Naive thymus-derived CD8-positive, alpha-beta T cell (primary cell): Measurements from ENCODE around the gene TRIM69. TPM values are rescaled to one million over a fixed set of nuclear protein-coding genes. Genes with fewer than 3 reads are reported as not detected.
A peak's percentile ranks its signal among the peaks of the same experiment; 100 is the strongest.

ENCODE experiments used
- ATAC-seq, 2 donors: fragments of 150-1000 bp; cut with Tn5 transposase in 1 of 2; sonication (Bioruptor Pico), chemical (Tn5 transposase) in 1 of 2; 1 replicate in 1 of 2; 2 replicates in 1 of 2; pipeline ENCODE4 v1.10.0; 2021; ENCODE audit warnings: mild to moderate bottlenecking in 2 of 2, moderate library complexity in 2 of 2
- POLR2A ChIA-PET: fragments of 350-600 bp; sonication (Branson Sonifier 250); formaldehyde crosslinking; loops from one replicate; lab custom pipeline; 2021; ENCODE audit warnings: antibody characterized with exemption; lab: Charles Lee
- DNase-seq, 10 donors: peaks; one replicate each; pipeline versions ENCODE4 v3.0.0 to v3.0.0-alpha.2; 2020 to 2022
- H3K27ac Mint-ChIP-seq, 10 donors: one replicate each; pipeline ENCODE4 v1.8.0; 2020 to 2022; ENCODE audit warnings: mild to moderate bottlenecking in 10 of 10, mixed read lengths in 10 of 10, moderate library complexity in 4 of 10, inconsistent platforms in 1 of 10
- H3K27me3 Mint-ChIP-seq, 5 donors: one replicate each; pipeline ENCODE4 v1.8.0; 2021 to 2022; ENCODE audit warnings: mixed read lengths in 5 of 5
- H3K36me3 Mint-ChIP-seq, 3 donors: one replicate each; pipeline ENCODE4 v1.8.0; 2020 to 2022; ENCODE audit warnings: mixed read lengths in 3 of 3, mild to moderate bottlenecking in 2 of 3, inconsistent platforms in 1 of 3
- H3K4me1 Mint-ChIP-seq, 4 donors: one replicate each; pipeline ENCODE4 v1.8.0; 2021 to 2022; ENCODE audit warnings: mixed read lengths in 4 of 4
- H3K4me3 Mint-ChIP-seq, 10 donors: one replicate each; pipeline ENCODE4 v1.8.0; 2020 to 2022; ENCODE audit warnings: mild to moderate bottlenecking in 10 of 10, mixed read lengths in 10 of 10, moderate library complexity in 6 of 10, inconsistent platforms in 1 of 10
- H3K9me3 Mint-ChIP-seq, 9 donors: one replicate each; pipeline ENCODE4 v1.8.0; 2020 to 2022; ENCODE audit warnings: mixed read lengths in 9 of 9, mild to moderate bottlenecking in 3 of 9, inconsistent platforms in 1 of 9, moderate library complexity in 1 of 9
- polyA plus RNA-seq, 3 donors: library from polyadenylated mRNA; unstranded; fragments of 300-500 nt; fragmentation: Illumina TruSeq; gene quantifications; one replicate each; pipeline ENCODE4 v1.2.3, GENCODE V29; 2021
- total RNA-seq, 8 experiments: library from RNA in 2 of 8; stranded (reverse) in 2 of 8; gene quantifications; one replicate each; pipeline ENCODE4 v1.2.3 and lab custom pipeline; 2021 to 2026

The TRIM69 gene
- total and polyA plus RNA-seq, 5 experiments from 2014 or later, result 28.9 to 34.9 (median 31.6) TPM

DNA sequence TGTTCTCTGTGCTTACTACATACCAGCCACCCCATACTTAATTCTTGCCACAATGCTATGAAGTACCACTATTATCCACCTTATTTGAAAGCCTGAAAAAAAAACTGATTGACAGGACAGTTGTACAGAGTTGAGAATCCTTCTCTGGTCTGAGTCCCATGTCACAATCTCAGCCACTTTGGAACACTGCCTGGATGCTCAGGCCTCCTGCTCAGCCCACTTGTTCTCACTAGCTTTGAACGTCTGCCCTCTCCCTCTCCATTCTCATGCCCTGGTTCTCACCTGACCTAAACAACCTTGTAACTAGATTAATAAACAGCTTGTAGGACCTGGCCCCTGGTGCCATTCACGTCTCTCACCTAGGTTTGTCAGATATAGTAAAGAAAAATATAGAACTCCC is 53.9 kb downstream of the TRIM69 start:
- Mint-ChIP-seq H3K36me3 (no peaks in the 10 kb centered on the region), H3K27ac (peak overlapping the region in 2 of 10 donors; percentile 16 to 27), H3K4me3 (no peak overlapping the region), H3K4me1 (peaks cover 0 to 5% (median under 1%) of the 10 kb centered on the region in 4 donors), H3K27me3 (peaks cover 0 to 6% (median 0%) of the 10 kb centered on the region in 5 donors), H3K9me3 (no peaks in the 10 kb centered on the region)
- POLR2A ChIA-PET, result no interaction called here
- DNase-seq (no peak), ATAC-seq (no peak)

DNA sequence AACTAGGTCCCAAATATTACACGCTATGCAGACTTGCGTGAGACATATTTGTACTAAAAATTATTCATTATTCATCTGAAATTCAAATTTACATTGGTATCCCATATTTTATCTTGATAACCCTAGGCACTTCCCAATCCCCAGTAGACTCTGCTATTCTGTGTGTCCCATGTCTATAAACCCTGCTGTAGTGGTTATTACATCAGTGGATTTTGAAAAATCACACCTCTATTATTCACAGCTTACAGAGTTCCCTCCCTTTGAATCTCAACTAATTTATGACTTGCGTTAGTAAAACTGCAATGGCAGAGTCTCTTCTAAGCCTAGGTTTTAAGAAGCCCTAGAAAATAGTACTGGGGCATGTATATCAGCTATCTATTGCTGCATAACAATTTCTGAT is 54.3 kb downstream of the TRIM69 start:
- no peak overlapping the region for H3K4me3 Mint-ChIP-seq

DNA sequence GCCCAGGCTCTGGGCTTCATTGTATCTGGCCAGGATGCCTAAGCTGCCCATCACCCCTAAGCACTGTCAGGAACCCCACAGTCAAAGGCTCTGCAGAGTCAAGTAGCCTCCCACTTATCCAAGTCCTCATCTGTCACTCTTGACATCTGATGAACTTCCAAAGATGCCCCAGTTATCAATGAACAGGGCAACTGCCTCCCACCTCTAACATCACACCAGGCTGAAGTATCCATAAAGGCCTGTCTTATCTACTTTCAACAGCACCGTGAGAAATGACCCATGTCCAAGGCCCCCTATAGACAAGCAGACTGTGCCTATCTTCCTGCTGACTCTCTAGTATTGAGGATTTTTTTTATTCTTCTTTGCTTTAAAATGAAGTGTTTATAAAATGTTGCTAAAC is 56.4 kb downstream of the TRIM69 start:
- H3K4me1 Mint-ChIP-seq, result peaks cover 0 to 5% (median under 1%) of the 10 kb centered on the region in 4 donors
- no peaks in the 10 kb centered on the region for H3K36me3 Mint-ChIP-seq
- peak overlapping the region in 1 of 10 donors; percentile 54 for H3K27ac Mint-ChIP-seq
- H3K27me3 Mint-ChIP-seq, result peaks cover 0 to 6% (median 0%) of the 10 kb centered on the region in 5 donors
- no peak overlapping the region for H3K4me3 Mint-ChIP-seq
- DNase-seq (no peak), ATAC-seq (no peak)
- POLR2A ChIA-PET, result no interaction called here
- H3K9me3 Mint-ChIP-seq, result no peaks in the 10 kb centered on the region

More for the DNA sequence above, 54.3 kb downstream of the TRIM69 start:
- H3K27ac Mint-ChIP-seq, result peak overlapping the region in 1 of 10 donors; percentile 27
- no peak for DNase-seq
- POLR2A ChIA-PET, result no interaction called here
- peaks cover 0 to 6% (median 0%) of the 10 kb centered on the region in 5 donors for H3K27me3 Mint-ChIP-seq
- no peak for ATAC-seq
- H3K4me1 Mint-ChIP-seq, result peaks cover 0 to 5% (median under 1%) of the 10 kb centered on the region in 4 donors
- no peaks in the 10 kb centered on the region for H3K9me3 Mint-ChIP-seq
- no peaks in the 10 kb centered on the region for H3K36me3 Mint-ChIP-seq

DNA sequence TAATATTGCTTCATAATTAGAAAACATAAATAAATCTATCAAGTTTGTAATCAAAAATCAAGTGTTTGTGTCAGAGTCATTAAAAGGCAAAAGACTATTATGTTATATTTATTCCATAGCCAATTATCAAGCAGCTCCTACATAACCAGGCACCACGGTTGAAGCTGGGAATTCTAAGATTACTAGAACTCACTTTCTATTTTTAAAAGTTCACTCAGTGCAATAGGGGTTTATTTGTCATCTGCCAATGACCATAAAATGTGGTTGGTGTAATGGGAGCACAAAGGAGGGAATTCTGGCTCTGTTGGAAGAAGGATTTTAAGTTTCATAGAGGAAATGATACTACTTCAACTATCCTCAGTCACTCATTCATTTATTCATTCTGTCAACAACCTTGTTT is 57.7 kb downstream of the TRIM69 start:
- Mint-ChIP-seq H3K4me3 (no peak overlapping the region), H3K36me3 (no peaks in the 10 kb centered on the region), H3K9me3 (no peaks in the 10 kb centered on the region), H3K27ac (no peak overlapping the region), H3K4me1 (peaks cover 0 to 2% (median 0%) of the 10 kb centered on the region in 4 donors), H3K27me3 (peaks cover 0 to 9% (median 2%) of the 10 kb centered on the region in 5 donors)
- no peak for ATAC-seq
- DNase-seq, result no peak
- POLR2A ChIA-PET, result no interaction called here

DNA sequence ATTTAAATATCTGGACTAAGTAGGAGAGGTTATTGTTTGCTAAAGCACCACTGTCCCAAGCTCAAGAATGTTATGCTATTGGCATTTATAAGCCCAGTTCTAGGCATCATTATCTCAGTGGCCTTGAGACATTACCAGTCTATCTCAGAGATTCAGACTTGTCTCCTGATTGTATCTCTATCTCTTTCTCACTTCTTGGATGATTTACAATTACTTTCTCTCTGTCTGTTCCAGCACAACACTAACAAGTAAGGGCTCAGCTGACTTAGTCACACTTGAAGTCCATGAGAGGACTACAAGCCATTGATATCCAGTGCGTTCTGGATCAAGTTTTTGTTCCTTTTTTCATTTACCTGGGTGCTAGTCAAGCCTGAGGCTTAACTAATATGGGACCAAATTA is 60.2 kb downstream of the TRIM69 start:
- H3K27ac Mint-ChIP-seq, result no peak overlapping the region
- no peaks in the 10 kb centered on the region for H3K4me1 Mint-ChIP-seq
- ATAC-seq (no peak), DNase-seq (no peak)
- no peaks in the 10 kb centered on the region for H3K36me3 Mint-ChIP-seq
- peaks cover 0 to 9% (median 2%) of the 10 kb centered on the region in 5 donors for H3K27me3 Mint-ChIP-seq
- no peaks in the 10 kb centered on the region for H3K9me3 Mint-ChIP-seq
- no peak overlapping the region for H3K4me3 Mint-ChIP-seq
- POLR2A ChIA-PET, result interaction anchor here (0.6 kb wide), 1 partner anchor 160 kb away, joined by 3 read pairs; no protein-coding TSS in a partner anchor

DNA sequence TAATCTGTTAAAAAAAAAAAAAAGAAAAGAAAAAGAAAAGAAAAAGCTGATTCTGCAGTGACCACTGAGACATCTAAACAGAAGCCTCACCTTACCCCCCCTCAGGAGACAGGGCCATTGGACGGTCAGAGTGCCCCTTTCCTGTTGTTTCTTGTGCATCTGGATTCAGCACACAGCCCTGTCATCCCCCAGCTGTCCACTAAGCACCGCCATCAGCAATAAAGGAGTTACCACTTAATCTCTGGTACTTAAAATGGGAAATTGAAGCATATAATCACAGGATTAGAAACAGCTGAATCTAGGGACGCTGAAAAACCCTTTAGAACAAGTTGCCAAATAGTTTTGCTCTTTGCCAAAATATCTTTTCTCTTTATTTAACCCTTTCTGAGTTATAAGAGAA is 62.5 kb downstream of the TRIM69 start:
- POLR2A ChIA-PET, result interaction anchor here (0.7 kb wide), 1 partner anchor 171 kb away, joined by 3 read pairs; no protein-coding TSS in a partner anchor
- Mint-ChIP-seq H3K27ac (no peak overlapping the region), H3K4me3 (no peak overlapping the region), H3K27me3 (peaks cover 0 to 6% (median 3%) of the 10 kb centered on the region in 5 donors), H3K36me3 (no peaks in the 10 kb centered on the region), H3K4me1 (peaks cover 0 to 2% (median 0%) of the 10 kb centered on the region in 4 donors), H3K9me3 (no peaks in the 10 kb centered on the region)
- DNase-seq (no peak), ATAC-seq (no peak)

DNA sequence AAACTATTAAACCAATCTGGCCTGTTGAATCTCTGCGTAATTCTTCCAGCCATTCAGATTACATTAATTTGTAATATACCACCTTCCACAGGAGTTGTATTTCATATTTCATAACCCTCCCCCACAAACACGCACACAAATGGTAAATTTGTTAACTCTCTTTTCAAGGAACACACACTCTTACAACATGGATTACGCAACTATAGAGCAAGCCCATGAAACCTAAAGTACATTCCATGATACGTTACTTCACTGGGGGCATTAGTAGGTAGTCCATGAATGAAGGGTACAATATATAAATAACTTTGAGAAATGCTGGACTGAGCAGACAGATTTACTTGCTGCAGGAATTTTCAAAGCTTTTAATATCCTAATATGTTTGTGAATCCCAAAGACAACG is 65.0 kb downstream of the TRIM69 start:
- POLR2A ChIA-PET, result no interaction called here
- DNase-seq (no peak), ATAC-seq (no peak)
- H3K9me3 Mint-ChIP-seq, result no peaks in the 10 kb centered on the region
- H3K4me3 Mint-ChIP-seq, result no peak overlapping the region
- H3K36me3 Mint-ChIP-seq, result no peaks in the 10 kb centered on the region
- H3K27me3 Mint-ChIP-seq, result peaks cover 0 to 10% (median 5%) of the 10 kb centered on the region in 5 donors
- peaks cover 0 to 2% (median 0%) of the 10 kb centered on the region in 4 donors for H3K4me1 Mint-ChIP-seq
- H3K27ac Mint-ChIP-seq, result no peak overlapping the region

DNA sequence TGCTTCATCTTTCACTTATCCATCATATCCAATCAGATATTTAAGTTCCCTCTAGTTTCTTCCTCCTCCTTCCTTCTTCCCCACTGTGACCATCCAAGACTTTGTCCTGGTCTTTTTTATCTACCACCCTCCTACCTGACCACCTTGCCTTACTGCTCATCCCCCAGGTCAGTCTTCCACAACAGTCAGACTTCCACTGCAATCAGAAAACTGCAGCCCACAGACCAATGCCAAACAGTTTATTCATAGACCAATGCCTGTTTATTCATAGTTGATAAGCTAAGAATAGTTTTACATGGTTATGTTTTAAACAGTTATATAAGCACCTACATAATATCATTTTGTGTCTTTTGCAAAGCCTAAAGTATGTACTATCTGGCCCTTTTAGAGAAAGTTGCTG is 65.5 kb downstream of the TRIM69 start:
- no peak overlapping the region for H3K4me3 Mint-ChIP-seq
- DNase-seq (no peak), ATAC-seq (no peak)
- H3K27me3 Mint-ChIP-seq, result peaks cover 0 to 10% (median 5%) of the 10 kb centered on the region in 5 donors
- POLR2A ChIA-PET, result no interaction called here
- peaks cover 0 to 2% (median 0%) of the 10 kb centered on the region in 4 donors for H3K4me1 Mint-ChIP-seq
- no peaks in the 10 kb centered on the region for H3K9me3 Mint-ChIP-seq
- H3K36me3 Mint-ChIP-seq, result no peaks in the 10 kb centered on the region
- no peak overlapping the region for H3K27ac Mint-ChIP-seq

DNA sequence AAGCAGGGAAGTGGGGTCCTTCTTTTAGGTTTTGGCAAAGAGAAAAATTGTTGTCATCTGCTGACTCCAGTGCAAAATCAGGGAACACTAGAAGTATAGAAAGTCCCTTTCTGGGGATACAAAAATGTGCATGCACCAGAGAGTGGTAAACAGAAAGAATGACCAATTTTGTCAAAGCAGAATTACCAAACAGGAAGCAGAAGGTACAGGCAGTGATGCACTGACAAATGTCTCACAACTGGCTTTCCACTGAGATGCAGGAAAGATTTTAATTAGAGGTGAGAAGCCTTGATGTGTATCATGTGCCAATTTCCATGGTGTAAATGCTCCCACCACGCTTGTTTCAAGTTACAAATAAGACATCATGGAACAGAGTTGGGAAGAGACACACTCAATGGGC is 66.0 kb downstream of the TRIM69 start:
- ATAC-seq, result no peak
- Mint-ChIP-seq H3K27me3 (peaks cover 0 to 10% (median 5%) of the 10 kb centered on the region in 5 donors), H3K4me1 (peaks cover 0 to 2% (median 0%) of the 10 kb centered on the region in 4 donors), H3K36me3 (no peaks in the 10 kb centered on the region), H3K9me3 (no peaks in the 10 kb centered on the region), H3K27ac (no peak overlapping the region), H3K4me3 (no peak overlapping the region)
- POLR2A ChIA-PET, result no interaction called here
- DNase-seq, result no peak

DNA sequence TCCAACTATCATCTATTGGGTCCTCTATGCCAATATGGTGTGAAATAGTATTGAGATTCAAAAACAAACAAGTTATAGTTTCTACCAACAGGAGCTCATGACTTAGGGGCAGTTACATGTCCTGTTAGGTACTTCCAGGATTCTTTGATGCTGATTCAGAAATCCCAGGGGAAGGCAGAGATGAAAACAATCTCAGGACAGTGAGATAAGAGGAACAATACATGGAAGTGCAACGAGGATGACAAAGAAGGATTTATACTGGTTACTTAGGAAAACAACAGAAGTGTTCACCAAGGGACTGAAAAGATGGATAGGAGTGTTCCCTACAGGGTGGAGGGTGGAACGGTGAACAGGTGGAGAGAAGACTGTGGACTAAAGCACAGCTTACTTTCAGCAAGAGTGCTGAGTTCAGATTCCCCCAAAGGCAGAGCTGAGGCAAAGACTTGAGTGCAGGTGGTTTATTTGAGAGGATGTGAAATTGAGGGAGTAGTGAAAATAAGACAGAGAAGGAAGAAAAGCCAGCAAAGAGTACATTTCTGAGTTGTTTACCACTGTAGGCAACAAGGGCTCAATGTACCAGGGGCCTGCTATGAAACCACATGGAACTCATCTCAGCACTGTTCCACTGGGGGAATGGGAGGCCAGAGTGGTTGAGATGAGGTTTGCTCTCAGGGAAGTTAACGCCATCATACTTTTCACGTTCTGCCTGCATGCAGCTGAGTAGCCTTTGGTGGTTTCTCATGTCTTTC is 68.1 kb downstream of the TRIM69 start:
- Mint-ChIP-seq H3K9me3 (no peaks in the 10 kb centered on the region), H3K36me3 (no peaks in the 10 kb centered on the region), H3K4me1 (peaks cover 0 to 2% (median 0%) of the 10 kb centered on the region in 4 donors), H3K27ac (no peak overlapping the region), H3K4me3 (no peak overlapping the region), H3K27me3 (peaks cover 0 to 9% (median 5%) of the 10 kb centered on the region in 5 donors)
- no peak for ATAC-seq
- DNase-seq, result no peak
- POLR2A ChIA-PET, result no interaction called here

DNA sequence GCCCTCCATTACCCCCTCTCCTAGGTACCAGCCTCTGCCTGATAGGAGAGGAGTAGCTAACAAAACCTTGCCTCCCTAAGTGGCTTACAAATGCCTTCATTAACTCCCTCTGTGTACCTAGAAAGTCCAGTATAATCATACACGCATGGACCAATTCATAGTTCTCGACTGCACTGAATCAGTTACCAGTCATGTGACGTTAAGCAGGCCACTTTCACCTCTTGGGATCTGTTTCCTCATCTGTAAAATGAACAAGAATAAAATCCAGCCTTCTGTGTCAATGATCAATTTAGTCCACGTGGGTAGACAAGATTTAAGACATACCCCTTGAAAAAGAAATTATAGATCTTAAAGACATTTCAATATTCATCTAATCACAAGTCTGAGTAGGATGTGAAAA is 72.2 kb downstream of the TRIM69 start:
- Mint-ChIP-seq H3K9me3 (no peaks in the 10 kb centered on the region), H3K27ac (no peak overlapping the region), H3K36me3 (no peaks in the 10 kb centered on the region), H3K27me3 (peaks cover 0 to 11% (median 4%) of the 10 kb centered on the region in 5 donors), H3K4me3 (no peak overlapping the region), H3K4me1 (no peaks in the 10 kb centered on the region)
- ATAC-seq (no peak), DNase-seq (no peak)
- POLR2A ChIA-PET, result no interaction called here

DNA sequence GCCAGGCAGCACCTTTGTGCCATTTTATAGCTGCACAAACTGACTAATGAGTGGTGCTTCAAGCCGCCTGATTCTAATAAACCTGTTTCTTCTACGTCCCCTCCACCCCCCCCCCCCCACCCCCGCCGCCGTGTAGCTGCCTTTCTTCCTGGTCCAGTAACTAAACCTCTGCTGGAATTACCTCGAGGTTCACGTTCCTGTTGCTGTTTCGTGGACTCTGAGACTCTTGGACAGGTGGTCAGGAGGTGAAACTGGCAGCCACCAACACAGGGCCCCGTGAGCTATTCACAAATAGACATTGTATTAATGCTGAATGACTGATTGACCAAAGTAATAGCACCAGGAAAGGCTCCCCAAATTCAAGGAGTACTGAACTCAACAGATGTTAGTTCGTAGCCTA is 73.9 kb downstream of the TRIM69 start:
- no peak for DNase-seq
- Mint-ChIP-seq H3K4me1 (no peaks in the 10 kb centered on the region), H3K27ac (no peak overlapping the region), H3K9me3 (no peaks in the 10 kb centered on the region), H3K27me3 (peaks cover 0 to 6% (median 0%) of the 10 kb centered on the region in 5 donors), H3K4me3 (no peak overlapping the region), H3K36me3 (no peaks in the 10 kb centered on the region)
- no peak for ATAC-seq
- POLR2A ChIA-PET, result interaction anchor here (0.6 kb wide), 1 partner anchor 411 kb away, joined by 7 read pairs; no protein-coding TSS in a partner anchor

DNA sequence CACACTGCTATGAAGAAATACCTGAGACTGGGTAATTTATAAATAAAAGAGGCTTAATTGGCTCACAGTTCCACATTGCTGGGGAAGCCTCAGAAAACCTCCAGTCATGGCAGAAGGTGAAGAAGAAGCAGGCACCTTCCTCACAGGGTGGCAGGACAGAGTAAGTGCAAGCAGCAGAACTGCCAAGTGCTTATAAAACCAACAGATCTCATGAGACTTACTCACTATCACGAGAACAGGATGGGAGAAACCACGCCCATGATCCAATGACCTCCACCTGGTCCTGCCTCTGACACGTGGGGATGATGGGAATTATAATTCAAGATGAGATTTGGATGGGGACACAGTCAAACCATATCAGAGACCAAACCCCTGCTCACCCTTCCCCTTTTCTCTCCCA is 75.0 kb downstream of the TRIM69 start:
- DNase-seq, result no peak
- Mint-ChIP-seq H3K27ac (no peak overlapping the region), H3K4me3 (no peak overlapping the region), H3K4me1 (no peaks in the 10 kb centered on the region), H3K36me3 (no peaks in the 10 kb centered on the region), H3K9me3 (no peaks in the 10 kb centered on the region), H3K27me3 (peaks cover 0 to 6% (median 0%) of the 10 kb centered on the region in 5 donors)
- POLR2A ChIA-PET, result no interaction called here
- ATAC-seq, result no peak
